GM12865 (cell line): ENCODE results near the gene PEX3.
"Not testable (repeated sequence)": the region's sequence is repeated elsewhere in the genome, so short reads cannot be mapped to it uniquely, and the experiment has no call there.

Experiments used
- DNase-seq: peaks from one replicate; pipeline ENCODE4 v3.0.0; 2010; ENCODE audit warnings: low read depth
- H3K4me3 ChIP-seq: 2 replicates; pipeline ENCODE4 v1.5.1; 2011; ENCODE audit warnings: mild to moderate bottlenecking, low read depth, low read length, control low read depth
- CTCF ChIP-seq: IDR thresholded peaks from 2 replicates; pipeline ENCODE4 v1.5.1; 2011; ENCODE audit warnings: low read length, control low read depth, low read depth, inconsistent platforms; ENCODE audit not compliant: insufficient read depth; ENCODE audit errors: missing control alignments

Gene PEX3

GRCh38 chr6:143505111-143505510 lies 54.5 kb downstream of the PEX3 start:
- no peak for TF ChIP-seq CTCF
- no peak overlapping the region for H3K4me3 ChIP-seq
- DNase-seq, result no peak

- TF ChIP-seq CTCF, result no peak
- DNase-seq, result no peak
- H3K4me3 ChIP-seq, result no peak overlapping the region
Measured at GRCh38 chr6:143505537-143505936, 54.9 kb downstream of the PEX3 start.

- no peak for DNase-seq
- no peak overlapping the region for H3K4me3 ChIP-seq
- TF ChIP-seq CTCF, result no peak
Measured at GRCh38 chr6:143506199-143506598, 55.6 kb downstream of the PEX3 start.

GRCh38 chr6:143506620-143507019 lies 56.0 kb downstream of the PEX3 start:
- H3K4me3 ChIP-seq, result no peak overlapping the region
- TF ChIP-seq CTCF, result no peak
- no peak for DNase-seq

GRCh38 chr6:143507358-143508145 lies 56.9 kb downstream of the PEX3 start:
- H3K4me3 ChIP-seq, result no peak overlapping the region
- peak; percentile 18 for DNase-seq

GRCh38 chr6:143510326-143510725 lies 59.7 kb downstream of the PEX3 start:
- peak overlapping the region; percentile 76 for H3K4me3 ChIP-seq

More at GRCh38 chr6:143507358-143508145, 56.9 kb downstream of the PEX3 start:
- no peak for TF ChIP-seq CTCF

GRCh38 chr6:143510991-143511891 lies 60.6 kb downstream of the PEX3 start, which contains the start of gene FUCA2:
TSS of gene FUCA2 (minus strand) at chr6:143511720. CDS start at chr6:143511634, 86 bp downstream.
- peak; percentile 77 for DNase-seq
- TF ChIP-seq CTCF, result no peak
- H3K4me3 ChIP-seq, result peak within 1 kb of the TSS; percentile 76

More at GRCh38 chr6:143510326-143510725, 59.7 kb downstream of the PEX3 start:
- not testable (repeated sequence) for DNase-seq
